Prostate gland (tissue), 2 donors: ENCODE results near the gene BCAN. TPM values are rescaled to one million over a fixed set of nuclear protein-coding genes. Genes with fewer than 3 reads are reported as not detected.

Experiments used
- DNase-seq: peaks from one replicate; pipeline ENCODE4 v3.0.0-alpha.2; 2019; ENCODE audit warnings: low spot score
- H3K27ac ChIP-seq, 2 donors: fragments of 200-600 bp; sonication (generic); 2 replicates each; pipeline ENCODE4 v1.5.1; 2017 to 2019
- H3K27me3 ChIP-seq: fragments of 200-600 bp; sonication (generic); replicated peaks from 2 replicates; pipeline ENCODE4 v1.5.1; 2019; ENCODE audit not compliant: insufficient read depth
- H3K36me3 ChIP-seq, 2 donors: fragments of 200-600 bp; sonication (generic); 1 replicate in 1 of 2; 2 replicates in 1 of 2; pipeline versions ENCODE4 v1.5.1 to v1.8.1; 2017 to 2019
- H3K4me1 ChIP-seq: fragments of 200-600 bp; sonication (generic); replicated peaks from 2 replicates; pipeline ENCODE4 v1.5.1; 2019
- H3K4me3 ChIP-seq, 2 donors: fragments of 200-600 bp; sonication (generic); 2 replicates each; pipeline ENCODE4 v1.5.1; 2017 to 2019
- H3K9me3 ChIP-seq: fragments of 200-600 bp; sonication (generic); 2 replicates; pipeline ENCODE4 v1.5.1; 2017
- POLR2A ChIP-seq: fragments of 450-650 bp; IDR thresholded peaks from one replicate; pipeline ENCODE4 v1.6.1; 2016; ENCODE audit warnings: antibody characterized with exemption, mild to moderate bottlenecking
- POLR2AphosphoS5 ChIP-seq: sonication (generic); formaldehyde crosslinking; IDR thresholded peaks from one replicate; pipeline ENCODE4 v1.6.1; 2017; ENCODE audit warnings: antibody characterized with exemption
- WGBS: methylation state at CpG from one replicate; pipeline ENCODE4 v1.1.5; 2018; 5-methylcytosine and 5-hydroxymethylcytosine counted together
- intact Hi-C: fragments of 100-400 bp; cut with DNase I; formaldehyde crosslinking; loops from one replicate; pipeline ENCODE4 v1.14.2; 2022
- total RNA-seq, 2 donors: library from RNA; depleted of rRNA; stranded (reverse); fragments of >200 nt; gene quantifications; one replicate each; pipeline ENCODE4 v1.1.0, GENCODE V29; 2016
- TF ChIP-seq, protein P1 (sequence below), 4 experiments: fragments of 200-600 bp in 2 of 4; fragments of 450-650 bp in 2 of 4; sonication (generic) in 2 of 4; IDR thresholded peaks; 1 replicate in 3 of 4; 2 replicates in 1 of 4; pipeline ENCODE4 v1.5.1; 2016 to 2019; ENCODE audit warnings: antibody characterized with exemption in 4 of 4, mild to moderate bottlenecking in 2 of 4, moderate library complexity in 2 of 4

BCAN gene
- total RNA-seq, 2 donors from 2014 or later: 4.9 TPM; not detected in 1

GRCh38 chr1:156705918-156706656, 64.2 kb downstream of the BCAN start:
- DNase-seq: peak; percentile 57
- intact Hi-C loops: no loop called here
- peak overlapping the region; percentile 31 to 64 for H3K27ac ChIP-seq
- H3K9me3 ChIP-seq: no peaks in the 10 kb centered on the region
- no peaks in the 10 kb centered on the region for H3K27me3 ChIP-seq
- no peaks in the 10 kb centered on the region for H3K36me3 ChIP-seq
- TF ChIP-seq POLR2AphosphoS5: no peak
- TF ChIP-seq, protein P1, sequence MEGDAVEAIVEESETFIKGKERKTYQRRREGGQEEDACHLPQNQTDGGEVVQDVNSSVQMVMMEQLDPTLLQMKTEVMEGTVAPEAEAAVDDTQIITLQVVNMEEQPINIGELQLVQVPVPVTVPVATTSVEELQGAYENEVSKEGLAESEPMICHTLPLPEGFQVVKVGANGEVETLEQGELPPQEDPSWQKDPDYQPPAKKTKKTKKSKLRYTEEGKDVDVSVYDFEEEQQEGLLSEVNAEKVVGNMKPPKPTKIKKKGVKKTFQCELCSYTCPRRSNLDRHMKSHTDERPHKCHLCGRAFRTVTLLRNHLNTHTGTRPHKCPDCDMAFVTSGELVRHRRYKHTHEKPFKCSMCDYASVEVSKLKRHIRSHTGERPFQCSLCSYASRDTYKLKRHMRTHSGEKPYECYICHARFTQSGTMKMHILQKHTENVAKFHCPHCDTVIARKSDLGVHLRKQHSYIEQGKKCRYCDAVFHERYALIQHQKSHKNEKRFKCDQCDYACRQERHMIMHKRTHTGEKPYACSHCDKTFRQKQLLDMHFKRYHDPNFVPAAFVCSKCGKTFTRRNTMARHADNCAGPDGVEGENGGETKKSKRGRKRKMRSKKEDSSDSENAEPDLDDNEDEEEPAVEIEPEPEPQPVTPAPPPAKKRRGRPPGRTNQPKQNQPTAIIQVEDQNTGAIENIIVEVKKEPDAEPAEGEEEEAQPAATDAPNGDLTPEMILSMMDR (IDR thresholded peaks at IDR 0.05): peak; percentile 61 to 90 (median 74)
- peak; percentile 21 for TF ChIP-seq POLR2A
- WGBS: under 1% methylated on average over 39 of the region's 45 CpGs
- H3K4me1 ChIP-seq: peaks cover 12% of the 10 kb centered on the region
- peak overlapping the region; percentile 31 to 33 for H3K4me3 ChIP-seq

DNA sequence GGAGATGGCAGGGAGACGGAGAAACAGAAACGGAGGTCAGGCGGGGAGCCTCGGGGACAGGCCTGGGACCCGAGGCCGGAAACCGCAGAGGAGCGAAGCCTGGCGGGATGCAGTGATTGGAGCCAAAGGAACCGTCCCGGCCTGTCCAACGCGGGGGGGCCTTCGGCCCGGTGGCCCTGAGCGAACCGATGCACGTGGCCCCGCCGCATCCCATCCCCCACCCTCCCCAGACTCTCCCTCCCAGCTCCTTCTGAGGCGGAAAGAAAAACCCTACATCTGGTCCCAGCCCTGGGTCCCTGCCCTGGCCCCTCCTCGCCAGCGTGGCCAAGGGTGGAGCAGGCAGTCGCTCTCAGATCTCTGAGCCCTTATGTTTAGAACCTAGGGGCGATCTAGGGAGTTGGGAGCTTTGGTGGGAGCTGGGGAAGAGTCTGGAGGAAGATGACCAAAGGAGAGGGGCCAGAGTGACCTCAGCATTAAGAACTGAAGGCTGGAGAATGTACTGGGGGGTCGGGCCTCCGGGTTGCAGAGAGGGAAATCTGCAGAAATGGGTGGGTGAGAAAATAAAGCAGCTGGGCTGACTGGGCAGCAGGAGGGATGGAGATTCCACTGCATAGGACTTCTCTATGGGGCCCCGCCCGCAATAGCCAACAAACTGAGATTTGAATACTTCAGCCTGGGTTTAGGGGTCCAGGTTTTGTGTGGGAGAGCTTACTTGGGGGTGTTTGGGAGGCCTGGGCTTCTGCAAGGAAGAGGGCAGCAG, 64.9 kb downstream of the BCAN start:
- no peak for TF ChIP-seq POLR2A
- TF ChIP-seq, protein P1 (IDR thresholded peaks at IDR 0.05): no peak
- TF ChIP-seq POLR2AphosphoS5: no peak
- no peak for DNase-seq
- intact Hi-C loops: no loop called here
- H3K27ac ChIP-seq: peak overlapping the region; percentile 31 to 64
- H3K27me3 ChIP-seq: no peaks in the 10 kb centered on the region
- peak overlapping the region; percentile 31 to 33 for H3K4me3 ChIP-seq
- no peaks in the 10 kb centered on the region for H3K36me3 ChIP-seq
- no peaks in the 10 kb centered on the region for H3K9me3 ChIP-seq
- WGBS: 5% methylated on average over 29 of the region's 29 CpGs
- H3K4me1 ChIP-seq: peaks cover 12% of the 10 kb centered on the region

DNA sequence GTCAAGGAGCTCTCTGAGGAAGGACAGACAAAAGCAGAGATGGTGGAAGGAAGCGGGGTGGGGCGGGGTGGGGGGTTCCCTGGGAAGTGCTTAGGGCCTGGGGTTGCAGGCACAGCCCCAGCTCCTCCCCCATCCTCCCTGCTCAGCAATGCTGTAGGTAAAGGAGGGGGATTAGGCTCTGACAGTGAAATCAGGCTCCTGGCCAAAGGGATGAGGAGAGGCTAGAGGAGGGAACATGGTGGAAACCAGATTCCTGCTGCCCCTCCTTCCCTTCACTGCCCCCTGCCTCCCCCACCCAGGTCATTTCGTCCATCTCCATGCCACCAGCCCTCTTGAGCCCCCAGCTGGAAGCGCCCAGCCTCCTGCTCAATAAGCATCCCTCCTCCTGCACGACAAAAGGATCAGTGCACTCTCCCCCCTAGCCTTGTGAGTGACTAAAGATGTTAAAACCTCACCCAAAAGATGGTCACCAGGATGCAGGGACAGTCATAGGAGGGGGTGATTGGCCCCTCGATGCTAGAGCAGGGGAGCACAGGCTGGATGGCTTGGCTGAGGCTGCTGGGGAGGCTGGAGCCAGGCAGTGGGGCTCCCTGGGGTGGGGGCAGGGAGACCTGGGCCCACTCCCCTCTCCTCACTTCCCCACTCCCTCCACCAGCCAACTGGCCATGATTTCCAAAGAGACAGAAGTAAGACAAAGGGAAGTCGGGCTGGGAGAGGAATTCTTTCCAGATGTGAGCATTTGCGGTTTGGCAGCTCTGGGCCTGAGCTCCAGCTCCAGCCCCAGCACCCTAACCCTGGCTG, 65.7 kb downstream of the BCAN start:
- intact Hi-C loops: no loop called here

GRCh38 chr1:156708218-156708661, 66.3 kb downstream of the BCAN start:
- WGBS: 63% methylated on average over 4 of the region's 4 CpGs
- intact Hi-C loops: no loop called here
- H3K27ac ChIP-seq: peak overlapping the region in 1 of 2 donors; percentile 4

More for the DNA sequence above, 65.7 kb downstream of the BCAN start:
- DNase-seq: no peak
- peak overlapping the region in 1 of 2 donors; percentile 4 for H3K27ac ChIP-seq
- peaks cover 12% of the 10 kb centered on the region for H3K4me1 ChIP-seq
- H3K36me3 ChIP-seq: no peaks in the 10 kb centered on the region
- H3K4me3 ChIP-seq: no peak overlapping the region
- H3K9me3 ChIP-seq: no peaks in the 10 kb centered on the region
- TF ChIP-seq, protein P1 (IDR thresholded peaks at IDR 0.05): no peak
- TF ChIP-seq POLR2AphosphoS5 (no peak), POLR2A (no peak)
- no peaks in the 10 kb centered on the region for H3K27me3 ChIP-seq
- WGBS: 63% methylated on average over 8 of the region's 8 CpGs

More at GRCh38 chr1:156708218-156708661, 66.3 kb downstream of the BCAN start:
- no peaks in the 10 kb centered on the region for H3K36me3 ChIP-seq
- peaks cover 12% of the 10 kb centered on the region for H3K4me1 ChIP-seq
- TF ChIP-seq POLR2AphosphoS5 (no peak), POLR2A (no peak)
- TF ChIP-seq, protein P1 (IDR thresholded peaks at IDR 0.05): no peak
- no peak overlapping the region for H3K4me3 ChIP-seq
- DNase-seq: no peak
- H3K9me3 ChIP-seq: no peaks in the 10 kb centered on the region
- no peaks in the 10 kb centered on the region for H3K27me3 ChIP-seq
